SH-SY5Y (cell line): ENCODE results near the gene AKT3.

Source experiments
- GATA2 ChIP-seq: IDR thresholded peaks from 2 replicates; pipeline ENCODE4 v1.6.1; 2011; ENCODE audit warnings: mild to moderate bottlenecking, low read depth, low read length
- GATA3 ChIP-seq: IDR thresholded peaks from 2 replicates; pipeline ENCODE4 v1.6.1; 2011; ENCODE audit warnings: low read depth, mild to moderate bottlenecking, low read length, moderate library complexity

The AKT3 gene

GRCh38 chr1:243503155-243503554, 346.9 kb downstream of the AKT3 start:
- TF ChIP-seq GATA2, result no peak
- no peak for TF ChIP-seq GATA3

- no peak for TF ChIP-seq GATA3
- no peak for TF ChIP-seq GATA2
These were observed 349.0 kb downstream of the AKT3 start for GRCh38 chr1:243501002-243501401.

GRCh38 chr1:243500512-243500911, 349.5 kb downstream of the AKT3 start:
- TF ChIP-seq GATA3 (no peak), GATA2 (no peak)

GRCh38 chr1:243499711-243500110, 350.3 kb downstream of the AKT3 start:
- TF ChIP-seq GATA3, result no peak
- no peak for TF ChIP-seq GATA2

GRCh38 chr1:243499248-243499647, 350.8 kb downstream of the AKT3 start:
- TF ChIP-seq GATA3 (no peak), GATA2 (no peak)

- TF ChIP-seq GATA3 (no peak), GATA2 (no peak)
These were observed 351.9 kb downstream of the AKT3 start for GRCh38 chr1:243497939-243498681.

GRCh38 chr1:243496806-243497205, 353.2 kb downstream of the AKT3 start:
- TF ChIP-seq GATA2, result no peak

GRCh38 chr1:243496187-243496646, 353.8 kb downstream of the AKT3 start:
- TF ChIP-seq GATA3, result no peak
- TF ChIP-seq GATA2, result no peak

GRCh38 chr1:243495442-243496186, 354.4 kb downstream of the AKT3 start:
- TF ChIP-seq GATA2 (no peak), GATA3 (no peak)

GRCh38 chr1:243494741-243495431, 355.2 kb downstream of the AKT3 start:
- TF ChIP-seq GATA2 (no peak), GATA3 (no peak)

- no peak for TF ChIP-seq GATA3
- TF ChIP-seq GATA2, result no peak
These were observed 356.6 kb downstream of the AKT3 start for GRCh38 chr1:243493156-243494129.

- TF ChIP-seq GATA2 (no peak), GATA3 (no peak)
These were observed 359.0 kb downstream of the AKT3 start for GRCh38 chr1:243490748-243491686.
